Colonic mucosa (tissue), 4 donors: ENCODE data around the gene RALGPS1. TPM values are rescaled to one million over a fixed set of nuclear protein-coding genes. Genes with fewer than 3 reads are reported as not detected.

Experiments used
- DNase-seq: peaks from one replicate; pipeline ENCODE4 v3.0.0-alpha.2; 2020
- H3K27ac ChIP-seq: fragments of 200-600 bp; one replicate; pipeline ENCODE4 v1.8.0; 2021
- H3K27me3 ChIP-seq: fragments of 200-600 bp; one replicate; pipeline ENCODE4 v1.8.0; 2021
- H3K36me3 ChIP-seq: fragments of 200-600 bp; one replicate; pipeline ENCODE4 v1.8.0; 2021
- H3K4me1 ChIP-seq: fragments of 200-600 bp; one replicate; pipeline ENCODE4 v1.8.0; 2021; ENCODE audit warnings: mild to moderate bottlenecking
- H3K4me3 ChIP-seq: fragments of 200-600 bp; one replicate; pipeline ENCODE4 v1.8.0; 2021
- H3K9ac ChIP-seq, 2 donors: one replicate each; pipeline ENCODE4 v1.7.0; 2013; ENCODE audit warnings: control low read depth in 2 of 2, low read depth in 2 of 2, low read length in 2 of 2
- H3K9me3 ChIP-seq: fragments of 200-600 bp; one replicate; pipeline ENCODE4 v1.8.0; 2021
- CTCF ChIP-seq: fragments of 200-600 bp; IDR thresholded peaks from one replicate; pipeline ENCODE4 v1.8.0; 2022; ENCODE audit warnings: antibody characterized with exemption, mild to moderate bottlenecking
- intact Hi-C: fragments of 100-400 bp; cut with DNase I; formaldehyde crosslinking; loops from one replicate; pipeline ENCODE4 v1.14.1; 2022
- total RNA-seq, 2 donors: library from RNA; stranded (reverse); fragmentation: NEBNext Ultra II Directional in 1 of 2; extraction: Animal tissue kit (Norgen Biotek cat#: 25700) in 1 of 2; gene quantifications; one replicate each; pipeline ENCODE4 v1.2.1, GENCODE V29; 2021
- donor health status: healthy.
- donor health status: DM: no; HTN: no; CAD: no.
- donor health status: DM: no; HTN: no; CAD: no.

The RALGPS1 gene
- total RNA-seq, 2 donors from 2014 or later: 22.6 to 27.2 TPM

GRCh38 chr9:127085186-127085585 is 170.6 kb downstream of the RALGPS1 start:
- Histone ChIP-seq H3K9ac (no peak overlapping the region), H3K4me1 (no peaks in the 10 kb centered on the region), H3K27ac (no peak overlapping the region), H3K36me3 (no peaks in the 10 kb centered on the region), H3K4me3 (no peak overlapping the region), H3K27me3 (no peaks in the 10 kb centered on the region), H3K9me3 (no peaks in the 10 kb centered on the region)
- intact Hi-C loops: no loop called here
- no peak for TF ChIP-seq CTCF
- no peak for DNase-seq

- Histone ChIP-seq H3K36me3 (no peaks in the 10 kb centered on the region), H3K27ac (no peak overlapping the region)
- DNase-seq: no peak
These were observed 172.2 kb downstream of the RALGPS1 start for GRCh38 chr9:127086771-127087170.

GRCh38 chr9:127087411-127087810 is 172.8 kb downstream of the RALGPS1 start:
- Histone ChIP-seq H3K36me3 (no peaks in the 10 kb centered on the region), H3K27me3 (no peaks in the 10 kb centered on the region), H3K9me3 (no peaks in the 10 kb centered on the region), H3K9ac (no peak overlapping the region), H3K27ac (no peak overlapping the region), H3K4me3 (no peak overlapping the region), H3K4me1 (no peaks in the 10 kb centered on the region)
- no peak for DNase-seq
- intact Hi-C loops: no loop called here
- no peak for TF ChIP-seq CTCF

More at GRCh38 chr9:127086771-127087170, 172.2 kb downstream of the RALGPS1 start:
- Histone ChIP-seq H3K4me1 (no peaks in the 10 kb centered on the region), H3K9me3 (no peaks in the 10 kb centered on the region), H3K9ac (no peak overlapping the region), H3K4me3 (no peak overlapping the region), H3K27me3 (no peaks in the 10 kb centered on the region)
- intact Hi-C loops: no loop called here
- no peak for TF ChIP-seq CTCF

GRCh38 chr9:127087836-127088235 is 173.3 kb downstream of the RALGPS1 start:
- DNase-seq: no peak
- no peak overlapping the region for H3K9ac ChIP-seq
- no peaks in the 10 kb centered on the region for H3K4me1 ChIP-seq
- TF ChIP-seq CTCF: no peak
- H3K27ac ChIP-seq: no peak overlapping the region
- intact Hi-C loops: no loop called here
- H3K9me3 ChIP-seq: no peaks in the 10 kb centered on the region
- H3K36me3 ChIP-seq: no peaks in the 10 kb centered on the region
- no peaks in the 10 kb centered on the region for H3K27me3 ChIP-seq
- H3K4me3 ChIP-seq: no peak overlapping the region

- H3K9me3 ChIP-seq: no peaks in the 10 kb centered on the region
- TF ChIP-seq CTCF: no peak
These were observed 174.4 kb downstream of the RALGPS1 start for GRCh38 chr9:127088724-127089615.

More at GRCh38 chr9:127088724-127089615, 174.4 kb downstream of the RALGPS1 start:
- Histone ChIP-seq H3K4me3 (no peak overlapping the region), H3K27ac (no peak overlapping the region), H3K9ac (no peak overlapping the region), H3K4me1 (no peaks in the 10 kb centered on the region), H3K27me3 (no peaks in the 10 kb centered on the region), H3K36me3 (no peaks in the 10 kb centered on the region)
- DNase-seq: no peak
- intact Hi-C loops: no loop called here
